ENCODE results near the gene UBE4A.

GRCh38 chr11:118415062-118415738, 55.8 kb downstream of the UBE4A start:
- TF ChIP-seq POLR2AphosphoS5 (IDR thresholded peaks at IDR 0.05; ENCODE audit: low read depth, low read length) (no peak), REST (IDR thresholded peaks at IDR 0.05; ENCODE audit: insufficient read depth in 1 of 2, low read depth in 2 of 2, low read length in 2 of 2) (no peak), TAF1 (IDR thresholded peaks at IDR 0.05; ENCODE audit: borderline replicate concordance, insufficient read depth, low read length) (no peak), SIN3A (IDR thresholded peaks at IDR 0.05; ENCODE audit: borderline replicate concordance, insufficient read depth, low read length) (no peak)
